Activated CD4-positive, alpha-beta T cell treated with anti-CD3 and anti-CD28 coated beads, Interleukin-2, Interleukin-6, amounts not matched to agents 100 ng/mL and 50 ng/mL, durations not matched to agents 16 hours and 8 hours (primary cell): ENCODE measurements around the gene C1R.
"Not testable (repeated sequence)": the region's sequence is repeated elsewhere in the genome, so short reads cannot be mapped to it uniquely, and the experiment has no call there.

ENCODE experiments used
- DNase-seq: peaks from one replicate; pipeline ENCODE4 v3.0.0-alpha.2; 2020

The C1R gene

DNA sequence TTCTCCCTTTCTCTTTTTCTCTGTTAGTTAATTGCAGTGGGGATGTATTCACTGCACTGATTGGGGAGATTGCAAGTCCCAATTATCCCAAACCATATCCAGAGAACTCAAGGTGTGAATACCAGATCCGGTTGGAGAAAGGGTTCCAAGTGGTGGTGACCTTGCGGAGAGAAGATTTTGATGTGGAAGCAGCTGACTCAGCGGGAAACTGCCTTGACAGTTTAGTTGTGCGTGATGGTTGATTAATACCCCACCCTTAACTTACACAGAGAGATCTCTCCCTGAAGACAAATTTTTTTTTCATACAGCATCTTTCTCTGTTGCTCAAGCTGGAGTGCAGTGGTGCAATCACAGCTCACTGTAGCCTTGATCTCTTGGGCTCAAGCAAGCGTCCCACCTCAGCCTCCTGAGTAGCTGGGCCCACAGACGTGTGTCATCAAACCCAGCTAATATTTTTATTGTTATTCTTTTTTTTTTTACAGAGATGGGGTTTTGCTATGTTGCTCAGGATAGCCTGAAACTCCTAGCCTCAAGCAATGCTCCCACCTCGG is 27.1 kb downstream of the C1R start:
- no peak for DNase-seq

GRCh38 chr12:7064516-7064915 is 27.7 kb downstream of the C1R start:
- DNase-seq: no peak

DNA sequence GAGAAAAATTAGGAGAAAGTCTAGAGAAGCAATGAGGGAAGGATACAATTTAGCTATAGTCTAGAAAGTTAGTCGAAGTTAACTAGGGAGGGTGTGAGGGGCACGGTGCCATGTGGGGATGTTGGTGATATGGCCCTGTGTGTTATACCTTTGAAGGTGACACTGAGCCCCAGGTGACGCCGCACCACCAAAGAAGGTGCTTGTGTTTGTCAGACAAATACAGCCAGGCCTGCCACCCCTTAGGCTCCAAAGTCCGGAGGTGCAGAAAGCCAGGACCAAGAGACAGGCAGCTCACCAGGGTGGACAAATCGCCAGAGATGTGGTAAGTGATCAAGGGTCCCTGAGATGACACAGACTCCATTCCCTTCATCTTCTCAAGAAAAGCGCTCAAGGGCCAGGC is 30.6 kb downstream of the C1R start:
- DNase-seq: no peak

DNA sequence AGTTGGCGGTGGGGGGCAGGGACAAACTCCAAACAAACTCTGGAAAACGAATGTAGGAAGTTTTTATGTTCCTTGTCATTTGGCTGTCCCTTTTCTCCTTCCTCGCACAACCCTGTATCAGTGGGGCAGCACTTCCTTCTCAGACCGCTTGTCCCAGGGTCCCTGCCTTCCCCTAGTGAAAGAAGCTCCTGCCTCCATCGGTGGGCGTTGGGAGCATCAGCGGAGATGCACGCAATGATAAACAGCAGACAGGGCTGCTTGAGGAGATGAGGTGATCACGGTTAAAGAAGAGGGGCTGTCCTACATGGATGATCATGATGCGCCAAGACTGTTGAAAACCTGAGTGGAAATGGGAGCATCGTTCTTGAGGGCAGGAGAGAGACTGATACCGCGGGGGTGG is 31.1 kb downstream of the C1R start:
- no peak for DNase-seq

- no peak for DNase-seq
Measured at GRCh38 chr12:7060353-7060954, 31.8 kb downstream of the C1R start, which contains the start of gene C1S. TSS of gene C1S (plus strand) at chr12:7060718. CDS start at chr12:7061913, 1,195 bp downstream.

- no peak for DNase-seq
Measured at GRCh38 chr12:7059780-7060179, 32.5 kb downstream of the C1R start.

GRCh38 chr12:7058850-7059395 is 33.3 kb downstream of the C1R start:
- no peak for DNase-seq

DNA sequence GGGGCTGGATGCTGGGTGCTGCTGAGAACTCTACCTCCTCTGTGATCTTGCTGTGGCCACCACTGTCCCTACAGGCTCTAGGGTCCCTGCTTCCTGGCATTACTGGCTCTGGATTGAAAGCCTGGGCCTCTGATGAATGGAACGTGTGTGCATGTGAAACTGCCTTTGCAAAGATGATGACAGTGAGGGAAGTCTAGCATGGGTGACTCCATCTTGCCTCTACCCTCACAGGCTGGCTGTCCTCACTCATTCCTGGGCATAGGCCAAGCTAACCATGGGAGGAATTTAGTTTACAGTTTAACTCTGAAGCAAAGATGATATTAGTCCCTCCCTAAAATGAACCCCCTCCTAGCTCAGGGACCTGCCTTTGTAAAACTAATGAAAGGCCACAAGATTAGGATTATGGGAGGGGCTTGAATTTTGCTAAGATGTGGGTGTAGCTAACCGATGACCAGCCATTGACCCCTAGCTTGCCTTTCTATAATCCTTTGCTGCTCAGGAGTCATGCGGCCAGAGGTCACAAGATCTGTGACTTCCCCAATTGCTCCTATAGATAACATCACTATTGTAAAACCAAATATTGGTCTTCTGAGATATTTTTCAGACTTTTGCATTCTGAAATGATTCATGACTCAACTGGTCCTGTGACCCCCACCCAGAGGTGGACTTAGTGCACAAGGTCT is 33.9 kb downstream of the C1R start:
- DNase-seq: no peak

GRCh38 chr12:7055736-7056135 is 36.5 kb downstream of the C1R start:
- DNase-seq: not testable (repeated sequence)

DNA sequence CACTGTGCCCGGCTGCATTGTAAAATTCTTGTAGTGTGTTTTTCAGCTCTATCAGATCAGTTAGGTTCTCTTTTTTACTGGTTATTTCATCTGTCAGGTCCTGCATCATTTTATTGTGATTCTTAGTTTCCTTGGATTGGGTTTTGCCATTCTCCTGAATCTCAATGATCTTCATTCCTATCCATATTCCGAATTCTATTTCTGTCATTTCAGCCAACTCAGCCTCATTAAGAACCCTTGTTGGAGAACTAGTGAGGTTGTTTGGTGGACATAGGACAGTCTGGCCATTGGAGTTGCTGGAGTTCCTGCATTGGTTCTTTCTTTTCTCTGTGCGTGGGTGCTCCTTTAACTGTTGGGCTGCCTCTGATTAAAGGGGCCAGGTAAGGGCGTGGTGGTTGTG is 37.3 kb downstream of the C1R start:
- no peak for DNase-seq

GRCh38 chr12:7049973-7050372 is 42.3 kb downstream of the C1R start:
- DNase-seq: not testable (repeated sequence)

GRCh38 chr12:7049445-7049951 is 42.7 kb downstream of the C1R start:
- not testable (repeated sequence) for DNase-seq

DNA sequence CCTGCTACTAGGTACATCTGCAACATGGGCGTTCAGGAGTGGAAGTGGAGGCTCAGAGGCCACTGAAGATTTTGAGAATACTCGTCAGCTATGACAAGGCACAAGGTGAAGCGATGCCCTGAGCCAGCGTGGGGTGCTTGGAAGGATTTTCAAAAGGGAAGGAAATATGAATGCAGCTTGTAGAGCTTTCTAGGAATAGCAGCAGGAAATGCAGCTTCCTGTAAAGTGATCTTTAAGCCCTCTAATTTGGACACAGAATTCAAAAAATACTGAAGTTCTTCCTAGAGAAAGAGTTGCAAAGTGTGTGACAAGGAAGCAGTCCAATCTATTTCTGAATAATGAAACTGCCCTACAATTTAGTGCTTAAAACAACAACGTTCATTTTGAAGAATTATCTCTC is 44.9 kb downstream of the C1R start:
- no peak for DNase-seq

GRCh38 chr12:7046383-7047105 is 45.7 kb downstream of the C1R start:
- DNase-seq: no peak

DNA sequence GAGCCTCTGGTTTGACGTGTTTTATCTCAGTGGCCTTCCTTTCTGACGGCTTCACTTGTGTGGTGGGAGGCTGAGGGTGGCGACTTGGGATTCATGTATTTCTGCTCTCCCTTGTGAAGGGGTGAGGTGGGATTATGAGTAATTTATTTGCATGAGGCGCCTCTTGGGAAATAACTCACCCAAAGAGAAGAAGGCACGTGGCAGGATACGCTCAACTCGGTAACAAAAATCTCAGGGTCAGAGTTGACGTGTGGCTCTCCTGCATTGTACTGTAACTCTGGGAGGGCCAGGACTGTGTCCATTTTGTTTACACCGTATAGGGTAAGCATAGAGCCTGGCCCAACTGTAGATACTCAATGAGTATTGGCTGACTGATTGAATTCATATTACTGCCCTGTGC is 46.3 kb downstream of the C1R start:
- no peak for DNase-seq

DNA sequence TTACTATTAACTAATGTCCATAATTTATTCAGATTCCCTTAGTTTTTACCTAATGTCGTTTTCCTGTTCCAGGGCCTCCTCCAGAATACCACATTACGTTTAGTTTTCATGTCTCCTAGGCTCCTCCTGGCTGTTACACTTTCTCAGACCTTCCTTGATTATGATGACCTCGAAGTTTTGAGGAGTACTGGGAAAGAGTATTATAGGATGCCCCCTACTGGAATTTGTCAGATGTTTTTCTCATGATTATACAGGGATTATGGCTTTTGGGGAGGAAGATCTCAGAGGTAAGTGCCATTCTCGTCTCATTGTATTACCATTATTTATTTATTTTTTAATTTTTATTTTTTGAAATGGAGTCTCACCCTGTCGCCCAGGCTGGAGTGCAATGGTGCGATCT is 49.4 kb downstream of the C1R start:
- peak; percentile 8 for DNase-seq

DNA sequence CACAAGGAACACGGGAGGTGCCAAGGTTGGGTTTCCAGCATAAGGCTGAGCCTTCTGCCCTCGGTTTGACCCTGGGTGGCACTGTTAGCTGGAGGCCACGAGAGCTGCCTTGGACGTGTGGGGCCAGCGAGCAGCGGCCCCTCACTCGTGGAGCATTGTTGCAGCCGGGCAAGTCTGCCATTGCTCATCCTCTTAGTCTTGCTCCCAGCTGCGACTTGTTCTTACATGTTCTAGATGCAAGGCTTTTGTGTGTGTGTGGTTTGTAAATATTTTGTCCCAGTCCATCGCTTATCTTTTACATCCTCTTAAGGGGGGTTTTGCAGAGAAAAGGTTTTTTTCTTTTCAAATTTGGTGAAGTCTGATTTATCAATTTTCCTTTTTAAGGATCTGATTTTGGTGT is 52.8 kb downstream of the C1R start:
- DNase-seq: no peak

GRCh38 chr12:7038591-7038990 is 53.7 kb downstream of the C1R start:
- no peak for DNase-seq

DNA sequence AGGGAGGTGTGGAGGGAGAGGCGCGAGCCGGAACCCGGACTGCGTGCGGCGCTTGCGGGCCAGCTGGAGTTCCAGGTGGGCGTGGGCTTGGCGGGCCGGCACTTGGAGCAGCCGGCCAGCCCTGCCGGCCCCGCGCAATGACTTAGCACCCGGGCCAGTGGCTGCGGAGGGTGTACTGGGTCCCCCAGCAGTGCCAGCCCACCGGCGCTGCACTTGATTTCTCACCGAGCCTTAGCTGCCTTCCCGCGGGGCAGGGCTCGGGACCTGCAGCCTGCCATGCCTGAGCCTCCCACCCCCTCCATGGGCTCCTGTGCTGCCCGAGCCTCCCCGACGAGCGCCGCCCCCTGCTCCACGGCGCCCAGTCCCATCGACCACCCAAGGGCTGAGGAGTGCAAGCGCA is 54.8 kb downstream of the C1R start:
- not testable (repeated sequence) for DNase-seq

DNA sequence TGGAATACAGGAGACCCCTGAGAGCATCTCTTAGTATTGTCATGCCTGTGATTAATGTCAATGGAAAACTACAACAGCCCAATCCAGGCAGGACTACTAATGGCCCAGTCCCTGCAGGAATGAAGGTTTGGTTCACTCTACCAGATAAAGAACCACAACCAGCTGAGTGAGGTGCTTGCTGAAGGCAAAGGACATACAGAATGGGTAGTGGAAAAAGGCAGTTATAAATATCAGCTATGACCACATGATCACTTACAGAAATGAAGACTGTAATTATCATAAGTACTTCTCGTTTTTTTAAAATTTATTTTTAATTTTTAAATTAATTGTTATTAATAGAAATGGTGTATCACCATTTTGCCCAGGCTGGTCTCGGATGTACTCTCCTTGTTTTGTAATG is 56.8 kb downstream of the C1R start:
- no peak for DNase-seq

DNA sequence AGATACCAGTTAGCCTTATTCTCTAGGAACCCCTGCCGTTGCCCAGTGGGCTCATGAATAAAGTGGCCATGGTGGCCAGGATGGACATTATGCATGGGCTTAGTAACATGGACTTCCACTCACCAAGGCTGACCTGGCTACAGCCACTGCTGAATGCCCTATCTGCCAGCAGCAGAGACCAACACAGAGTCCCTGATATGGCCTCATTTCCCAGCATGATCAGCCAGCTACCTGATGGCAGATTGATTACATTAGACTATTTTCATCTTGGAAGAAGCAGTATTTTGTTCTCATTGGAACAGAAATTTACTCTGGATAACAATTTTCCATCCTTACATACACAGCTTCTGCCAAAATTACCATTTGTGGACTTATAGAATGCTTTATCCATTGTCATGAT is 57.8 kb downstream of the C1R start:
- DNase-seq: no peak

DNA sequence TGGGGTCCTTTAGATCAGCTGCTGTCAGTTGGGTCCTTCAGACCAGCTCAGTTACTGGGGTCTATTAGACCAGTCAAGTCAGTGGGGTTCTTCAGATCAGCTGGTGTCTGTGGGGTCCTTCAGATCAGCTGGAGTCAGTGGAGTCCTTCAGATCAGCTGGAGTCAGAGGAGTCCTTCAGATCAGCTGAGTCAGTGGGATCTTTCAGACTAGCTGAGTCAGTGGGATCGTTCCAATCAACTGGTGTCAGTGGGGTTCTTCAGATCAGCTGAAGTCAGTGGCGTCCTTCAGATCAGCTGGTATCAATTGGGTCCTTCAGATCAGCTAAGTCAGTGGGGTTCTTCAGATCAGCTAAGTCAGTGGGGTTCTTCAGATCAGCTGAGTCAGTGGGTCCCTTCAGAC is 59.3 kb downstream of the C1R start:
- DNase-seq: no peak

GRCh38 chr12:7031306-7031705 is 60.9 kb downstream of the C1R start:
- no peak for DNase-seq
